GM18907 (cell line): ENCODE data around the gene FUT8.

Source experiments
- ATAC-seq: cut with Tn5 transposase; IDR thresholded peaks from one replicate; pipeline ENCODE4 v1.9.1; 2021; ENCODE audit warnings: mild to moderate bottlenecking, moderate library complexity; ENCODE audit not compliant: unreplicated experiment

Gene FUT8

GRCh38 chr14:65412032-65412846, at the start of gene FUT8:
FUT8 (plus strand) TSS chr14:65412730; CDS start chr14:65561564, 148,834 bp downstream.
- ATAC-seq, result peak; percentile 81

GRCh38 chr14:65366802-65367565, 45.5 kb upstream of the FUT8 start:
- ATAC-seq, result no peak

GRCh38 chr14:65369560-65369959, 43.0 kb upstream of the FUT8 start:
- ATAC-seq, result no peak

GRCh38 chr14:65370801-65371248, 41.7 kb upstream of the FUT8 start:
- no peak for ATAC-seq

- ATAC-seq, result no peak
These were observed 40.7 kb upstream of the FUT8 start for GRCh38 chr14:65371784-65372183.

DNA sequence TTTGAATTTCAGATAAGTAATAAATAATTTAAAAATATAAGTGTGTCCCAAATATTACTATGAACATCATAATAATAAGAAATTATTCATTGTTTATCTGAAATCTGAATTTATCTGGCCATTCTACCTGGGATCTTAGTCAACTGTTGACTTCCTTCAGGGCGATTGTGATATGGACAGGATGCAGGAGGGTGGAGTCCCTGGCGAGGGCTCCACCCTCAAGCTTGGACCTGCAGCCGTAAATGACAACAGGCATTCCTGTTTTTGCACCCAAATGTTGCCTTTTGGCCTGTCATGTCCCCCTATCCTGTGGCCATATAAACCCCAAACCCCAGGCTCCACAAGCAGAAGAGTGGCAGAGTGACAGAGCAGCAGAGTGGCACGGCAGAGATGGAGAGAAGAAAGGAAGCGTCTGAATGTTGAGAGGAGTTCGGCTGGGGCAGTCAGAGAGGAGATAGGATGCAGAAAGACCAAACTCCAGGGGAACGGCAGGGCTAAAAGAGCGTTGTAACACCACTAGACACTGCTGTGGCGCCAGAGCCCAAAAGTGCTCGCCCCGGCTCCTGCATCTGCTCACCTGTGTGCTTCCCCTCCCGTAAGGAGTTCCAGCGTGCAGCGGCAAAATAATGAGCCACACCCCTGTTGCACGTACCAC, 39.4 kb upstream of the FUT8 start:
- ATAC-seq, result no peak

DNA sequence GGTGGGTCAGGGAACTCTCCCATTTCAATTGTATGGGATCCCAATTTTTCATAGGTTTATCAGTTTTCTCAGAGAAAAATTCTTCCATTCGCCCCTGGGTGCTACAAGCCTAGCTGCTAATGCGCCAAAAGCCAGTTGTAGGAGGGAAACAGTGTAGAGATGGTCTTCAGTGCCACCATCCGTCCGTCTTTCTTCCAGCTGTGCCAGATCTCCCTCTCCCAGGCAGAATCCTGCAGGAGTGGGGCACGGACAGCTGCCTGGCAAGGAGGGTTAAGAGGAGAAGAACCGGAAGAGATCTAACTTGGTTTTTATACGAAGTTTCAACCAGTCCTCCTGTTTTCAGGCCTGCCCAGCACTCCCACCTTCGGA, 38.9 kb upstream of the FUT8 start:
- ATAC-seq, result no peak

DNA sequence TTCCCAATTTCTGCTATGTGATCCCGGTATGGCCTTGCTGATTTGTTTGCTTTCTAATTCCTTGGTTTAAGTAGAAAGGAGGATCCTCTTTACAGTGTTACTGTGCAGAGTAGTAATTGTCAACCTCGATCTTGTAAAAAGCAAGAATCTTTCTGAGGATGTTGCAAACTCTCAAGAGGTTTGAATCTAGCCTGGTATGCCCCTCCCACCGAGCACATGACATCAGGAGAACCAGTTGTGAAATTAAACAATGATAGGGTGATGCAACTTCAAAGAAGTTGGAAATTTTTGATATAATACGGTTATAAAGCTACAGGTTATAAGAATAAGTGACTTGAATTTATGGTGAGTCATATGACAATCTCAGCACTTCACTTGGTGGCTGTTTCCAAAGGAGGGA, 35.0 kb upstream of the FUT8 start:
- no peak for ATAC-seq

GRCh38 chr14:65382586-65382985, 29.9 kb upstream of the FUT8 start:
- ATAC-seq, result no peak

- no peak for ATAC-seq
These were observed 25.4 kb upstream of the FUT8 start for GRCh38 chr14:65387171-65387570.

GRCh38 chr14:65387628-65388027, 24.9 kb upstream of the FUT8 start:
- ATAC-seq, result no peak

GRCh38 chr14:65392296-65392695, 20.2 kb upstream of the FUT8 start:
- ATAC-seq, result no peak

DNA sequence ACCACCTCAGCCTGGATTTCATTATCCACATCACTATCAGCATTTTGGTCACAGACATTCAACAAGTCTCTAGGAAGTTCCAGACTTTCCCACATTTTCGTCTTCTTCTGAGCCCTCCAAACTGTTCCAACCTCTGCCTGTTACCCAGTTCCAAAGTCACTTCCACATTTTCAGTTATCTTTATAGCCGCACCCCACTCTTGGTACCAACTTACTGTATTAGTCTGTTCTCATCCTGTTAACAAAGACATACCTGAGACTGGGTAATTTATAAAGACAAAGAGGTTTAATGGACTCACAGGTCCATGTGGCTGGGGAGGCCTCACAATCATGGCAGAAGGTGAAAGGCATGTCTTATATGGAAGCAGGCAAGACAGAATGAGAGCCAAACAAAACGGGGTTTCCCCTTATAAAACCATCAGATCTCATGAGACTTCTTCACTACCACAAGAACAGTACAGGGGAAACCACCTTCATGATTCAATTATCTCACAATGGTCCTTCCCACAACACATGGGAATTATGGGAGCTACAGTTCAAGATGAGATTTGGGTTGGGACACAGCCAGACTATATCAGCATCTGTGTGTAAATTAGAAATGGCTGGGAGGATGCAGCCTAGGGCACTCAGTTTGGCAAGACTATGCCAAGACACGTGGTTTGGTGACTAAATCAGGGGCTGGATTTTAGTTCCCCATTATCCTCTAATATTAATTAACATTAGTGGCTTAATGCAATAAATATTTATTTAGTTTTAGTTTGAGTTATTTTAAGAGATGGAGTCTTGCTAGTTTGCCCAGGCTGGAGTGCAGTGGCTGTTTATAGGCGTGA, 16.2 kb upstream of the FUT8 start:
- no peak for ATAC-seq

GRCh38 chr14:65403231-65403630, 9.3 kb upstream of the FUT8 start:
- no peak for ATAC-seq

DNA sequence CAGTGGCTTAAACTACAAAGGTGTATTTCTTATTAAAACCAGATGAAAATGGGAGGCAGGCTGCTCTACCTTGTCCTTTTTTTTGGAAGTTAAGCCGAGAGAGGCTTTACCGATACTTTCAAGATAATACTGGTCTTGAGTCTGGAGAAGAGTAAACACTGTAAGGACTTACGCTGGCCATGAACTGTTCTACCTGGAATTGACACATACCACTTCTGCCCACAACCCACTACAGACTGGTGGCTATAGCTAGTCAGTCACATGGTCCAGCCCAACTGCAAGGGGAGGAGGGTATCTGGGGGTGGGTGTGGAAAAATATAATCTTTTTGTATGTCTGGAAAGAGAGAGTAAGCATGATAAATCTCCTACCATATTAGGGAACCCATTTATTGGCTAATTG, 4.4 kb upstream of the FUT8 start:
- ATAC-seq, result no peak

GRCh38 chr14:65410640-65411039, 1.9 kb upstream of the FUT8 start:
- ATAC-seq, result no peak

DNA sequence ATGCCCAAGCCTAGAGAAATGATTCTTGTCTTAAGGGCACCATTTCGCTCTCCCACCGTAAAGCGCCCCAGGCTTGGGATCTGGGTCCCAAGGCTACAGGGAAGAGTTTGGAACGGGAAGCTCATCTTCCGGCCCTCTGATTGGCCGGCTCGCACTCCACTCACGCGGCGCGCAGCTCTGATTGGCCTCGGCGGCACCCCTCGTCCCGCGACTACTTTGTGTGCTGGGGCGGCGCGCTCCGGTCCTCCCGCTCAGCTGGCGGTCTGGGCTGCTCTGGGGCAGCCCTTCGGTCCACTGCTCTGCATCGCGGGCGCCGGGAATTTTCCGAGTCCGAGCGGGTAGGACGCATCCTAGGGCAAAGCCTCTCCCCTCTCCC, 886 bp upstream of the FUT8 start:
- peak; percentile 64 for ATAC-seq

GRCh38 chr14:65412856-65413738, 567 bp downstream of the FUT8 start:
- peak; percentile 49 for ATAC-seq

GRCh38 chr14:65413739-65414045, 1.2 kb downstream of the FUT8 start:
- no peak for ATAC-seq

DNA sequence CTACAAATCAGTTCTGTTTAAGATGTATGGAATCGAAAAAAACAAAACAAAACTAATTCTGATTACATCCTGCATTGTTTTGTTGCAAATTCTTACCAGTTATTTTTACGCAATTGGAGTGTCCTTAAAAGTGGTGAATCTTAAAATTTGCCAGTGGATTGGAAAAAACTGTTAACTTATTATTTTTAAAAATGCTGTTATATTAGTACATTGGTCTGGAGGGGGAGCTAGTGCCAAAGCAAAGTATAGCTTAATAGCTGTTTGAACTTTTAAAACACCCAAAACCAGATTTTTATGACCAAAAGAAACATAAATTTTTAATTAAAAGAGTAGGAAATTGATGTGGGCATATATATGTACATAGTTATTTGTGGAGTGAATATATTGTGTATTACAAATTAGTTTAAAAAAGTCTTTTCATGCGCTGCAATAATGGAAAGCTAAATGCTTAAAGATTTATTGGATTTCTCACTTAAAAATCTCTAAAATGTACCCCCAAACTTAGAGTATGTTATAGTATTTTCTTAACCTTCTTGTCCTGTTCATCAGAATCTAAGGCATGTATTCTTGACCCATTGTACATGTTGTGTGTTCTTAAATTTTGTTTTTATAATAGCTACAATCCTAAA, 2.5 kb downstream of the FUT8 start:
- no peak for ATAC-seq
